Measurements from ENCODE around the gene NT5E. TPM values are rescaled to one million over a fixed set of nuclear protein-coding genes. Genes with fewer than 3 reads are reported as not detected.

The NT5E gene
- total RNA-seq, 1 donor from 2014 or later = 101 TPM

DNA sequence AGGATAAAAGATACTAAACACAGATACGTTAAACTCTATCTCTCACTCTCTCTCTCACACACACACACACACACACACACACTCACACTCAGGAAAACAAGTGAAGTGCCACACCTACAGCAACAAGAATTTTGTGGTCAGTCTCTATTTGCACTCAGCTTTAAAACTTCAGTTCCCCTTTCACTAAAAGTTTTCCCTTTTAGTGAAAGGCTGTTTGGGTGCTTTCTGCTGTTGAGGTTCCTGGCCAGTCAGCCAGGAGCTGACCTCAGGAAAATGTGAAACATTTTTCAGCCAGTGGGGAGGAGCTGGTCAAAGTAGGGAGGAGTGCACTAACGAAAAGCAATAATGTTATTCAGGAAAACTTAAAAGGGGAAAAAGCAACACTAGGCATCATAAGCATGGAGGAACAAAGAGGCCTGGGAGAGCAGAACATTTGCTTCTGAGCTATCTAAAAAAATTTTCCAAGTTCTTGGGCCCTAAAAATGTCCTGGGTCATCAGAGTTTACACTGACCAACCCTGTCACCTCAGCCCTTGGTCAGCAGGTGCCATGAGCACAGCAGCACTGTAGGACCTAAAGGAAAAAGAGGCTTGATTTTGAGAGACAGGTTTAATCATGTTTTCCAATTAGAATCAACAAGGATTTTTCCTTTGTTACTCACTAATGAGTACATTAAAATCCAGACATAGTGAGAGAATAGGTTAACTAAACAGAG, 30.7 kb upstream of the NT5E start:
- DNase-seq (ENCODE audit: low read depth) = no peak
- H3K36me3 ChIP-seq (ENCODE audit: control insufficient read depth, insufficient read depth, low read length) = no peaks in the 10 kb centered on the region
- TF ChIP-seq, protein P1, sequence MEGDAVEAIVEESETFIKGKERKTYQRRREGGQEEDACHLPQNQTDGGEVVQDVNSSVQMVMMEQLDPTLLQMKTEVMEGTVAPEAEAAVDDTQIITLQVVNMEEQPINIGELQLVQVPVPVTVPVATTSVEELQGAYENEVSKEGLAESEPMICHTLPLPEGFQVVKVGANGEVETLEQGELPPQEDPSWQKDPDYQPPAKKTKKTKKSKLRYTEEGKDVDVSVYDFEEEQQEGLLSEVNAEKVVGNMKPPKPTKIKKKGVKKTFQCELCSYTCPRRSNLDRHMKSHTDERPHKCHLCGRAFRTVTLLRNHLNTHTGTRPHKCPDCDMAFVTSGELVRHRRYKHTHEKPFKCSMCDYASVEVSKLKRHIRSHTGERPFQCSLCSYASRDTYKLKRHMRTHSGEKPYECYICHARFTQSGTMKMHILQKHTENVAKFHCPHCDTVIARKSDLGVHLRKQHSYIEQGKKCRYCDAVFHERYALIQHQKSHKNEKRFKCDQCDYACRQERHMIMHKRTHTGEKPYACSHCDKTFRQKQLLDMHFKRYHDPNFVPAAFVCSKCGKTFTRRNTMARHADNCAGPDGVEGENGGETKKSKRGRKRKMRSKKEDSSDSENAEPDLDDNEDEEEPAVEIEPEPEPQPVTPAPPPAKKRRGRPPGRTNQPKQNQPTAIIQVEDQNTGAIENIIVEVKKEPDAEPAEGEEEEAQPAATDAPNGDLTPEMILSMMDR (IDR thresholded peaks at IDR 0.05; ENCODE audit: insufficient read depth, low read length, poor library complexity, severe bottlenecking) = no peak
- no peak overlapping the region for H3K4me3 ChIP-seq (ENCODE audit: low read depth, low read length)
- H3K27me3 ChIP-seq (ENCODE audit: control insufficient read depth, insufficient read depth, low read length) = no peaks in the 10 kb centered on the region

DNA sequence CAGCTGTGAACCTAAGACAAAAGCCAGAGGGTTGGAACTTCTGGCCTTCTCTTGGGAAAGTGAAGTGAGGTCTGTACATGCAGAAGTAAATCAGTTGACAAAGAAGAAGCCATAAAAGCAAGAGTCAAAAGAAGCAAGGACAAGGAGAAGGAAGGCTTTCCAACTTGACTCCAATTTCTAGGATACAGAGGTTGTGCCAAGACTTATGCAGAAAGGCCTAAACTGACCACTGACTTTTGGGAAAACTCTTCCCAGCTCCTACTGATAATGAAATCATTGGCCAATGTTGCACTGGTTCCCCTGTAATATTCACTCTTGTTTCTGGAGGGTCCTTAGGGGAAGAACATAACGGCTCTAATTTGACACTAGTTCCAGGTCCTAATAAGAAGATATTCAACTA, 29.3 kb upstream of the NT5E start:
- TF ChIP-seq, protein P1 (IDR thresholded peaks at IDR 0.05; ENCODE audit: insufficient read depth, low read length, poor library complexity, severe bottlenecking) = no peak
- DNase-seq (ENCODE audit: low read depth) = no peak
- Histone ChIP-seq H3K27me3 (ENCODE audit: control insufficient read depth, insufficient read depth, low read length) (no peaks in the 10 kb centered on the region), H3K4me3 (ENCODE audit: low read depth, low read length) (no peak overlapping the region), H3K36me3 (ENCODE audit: control insufficient read depth, insufficient read depth, low read length) (no peaks in the 10 kb centered on the region)

DNA sequence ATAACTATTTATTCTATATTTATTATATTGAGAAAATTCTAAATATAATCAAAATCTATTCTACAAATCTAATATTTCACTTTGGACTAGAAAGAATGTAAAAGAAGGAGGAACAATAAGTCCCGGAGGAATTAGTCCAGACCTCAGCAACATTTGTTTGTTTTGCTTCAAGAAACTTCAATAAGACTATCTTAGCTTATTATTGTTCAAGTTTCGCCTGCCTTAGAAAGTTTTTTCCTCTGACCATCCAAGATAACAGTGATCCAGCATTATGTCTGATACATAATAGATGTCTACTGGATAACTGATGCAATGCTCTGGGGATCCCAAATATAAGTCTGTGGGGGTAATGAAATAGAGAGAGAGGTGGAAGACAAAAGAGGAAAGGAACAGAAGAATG, 28.7 kb upstream of the NT5E start:
- no peak for DNase-seq (ENCODE audit: low read depth)
- no peaks in the 10 kb centered on the region for H3K27me3 ChIP-seq (ENCODE audit: control insufficient read depth, insufficient read depth, low read length)
- H3K36me3 ChIP-seq (ENCODE audit: control insufficient read depth, insufficient read depth, low read length) = no peaks in the 10 kb centered on the region
- no peak overlapping the region for H3K4me3 ChIP-seq (ENCODE audit: low read depth, low read length)
- TF ChIP-seq, protein P1 (IDR thresholded peaks at IDR 0.05; ENCODE audit: insufficient read depth, low read length, poor library complexity, severe bottlenecking) = no peak

DNA sequence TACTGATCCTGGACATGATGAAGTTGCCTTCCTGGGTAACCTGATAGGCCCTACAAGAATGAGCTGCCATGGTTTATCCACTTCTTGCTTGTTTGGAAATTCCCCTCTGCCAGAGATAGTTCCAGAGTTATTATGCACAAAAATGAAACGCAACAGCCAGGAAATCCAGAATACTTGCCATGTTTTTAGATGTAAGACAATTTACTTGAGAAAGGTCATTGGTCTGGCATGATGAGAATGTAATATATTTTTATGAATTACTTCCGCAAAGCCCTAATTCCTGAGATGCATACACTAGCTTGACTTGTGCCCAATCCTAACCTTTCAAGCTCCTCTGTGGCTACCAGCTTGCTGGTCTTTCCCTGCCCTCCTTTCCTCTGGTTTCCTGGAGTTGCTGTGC, 27.9 kb upstream of the NT5E start:
- Histone ChIP-seq H3K36me3 (ENCODE audit: control insufficient read depth, insufficient read depth, low read length) (no peaks in the 10 kb centered on the region), H3K27me3 (ENCODE audit: control insufficient read depth, insufficient read depth, low read length) (no peaks in the 10 kb centered on the region), H3K4me3 (ENCODE audit: low read depth, low read length) (no peak overlapping the region)
- TF ChIP-seq, protein P1 (IDR thresholded peaks at IDR 0.05; ENCODE audit: insufficient read depth, low read length, poor library complexity, severe bottlenecking) = no peak
- no peak for DNase-seq (ENCODE audit: low read depth)

DNA sequence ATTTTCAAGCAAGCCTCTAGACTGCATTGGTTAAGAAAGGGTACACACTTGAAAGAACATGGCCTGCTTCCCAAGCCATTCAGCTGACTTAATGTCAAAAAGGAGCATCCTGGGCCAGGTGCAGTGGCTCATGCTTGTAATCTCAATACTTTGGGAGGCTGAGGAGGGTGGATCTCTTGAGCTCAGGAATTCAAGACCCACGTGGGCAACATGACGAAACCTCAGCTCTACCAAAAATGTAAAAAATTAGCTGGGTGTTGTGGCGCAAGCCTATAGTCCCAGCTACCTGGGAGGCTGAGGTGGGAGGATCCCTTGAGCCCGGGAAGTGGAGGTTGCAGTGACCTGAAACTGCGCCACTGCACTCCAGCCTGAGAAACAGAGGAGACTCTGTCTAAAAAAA, 26.9 kb upstream of the NT5E start:
- H3K4me3 ChIP-seq (ENCODE audit: low read depth, low read length) = no peak overlapping the region
- TF ChIP-seq, protein P1 (IDR thresholded peaks at IDR 0.05; ENCODE audit: insufficient read depth, low read length, poor library complexity, severe bottlenecking) = no peak
- no peak for DNase-seq (ENCODE audit: low read depth)
- H3K27me3 ChIP-seq (ENCODE audit: control insufficient read depth, insufficient read depth, low read length) = no peaks in the 10 kb centered on the region
- no peaks in the 10 kb centered on the region for H3K36me3 ChIP-seq (ENCODE audit: control insufficient read depth, insufficient read depth, low read length)

DNA sequence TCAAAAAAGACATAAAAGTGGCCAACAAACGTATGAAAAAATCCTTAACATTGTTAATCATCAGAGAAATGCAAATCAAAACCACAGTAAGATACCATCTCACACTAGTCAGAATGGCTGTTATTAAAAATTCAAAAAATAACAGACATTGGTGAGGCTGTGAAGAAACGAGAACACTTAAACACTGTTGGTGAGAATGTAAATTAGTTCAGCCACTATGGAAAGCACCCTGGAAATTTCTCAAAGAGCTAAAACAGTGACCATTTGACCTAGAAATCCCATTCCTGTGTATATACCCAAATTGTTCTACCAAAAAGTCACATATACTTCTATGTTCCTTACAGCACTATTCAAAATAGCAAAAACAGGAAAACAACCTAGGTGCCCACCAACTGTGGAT, 24.9 kb upstream of the NT5E start:
- H3K36me3 ChIP-seq (ENCODE audit: control insufficient read depth, insufficient read depth, low read length) = no peaks in the 10 kb centered on the region
- H3K4me3 ChIP-seq (ENCODE audit: low read depth, low read length) = no peak overlapping the region
- TF ChIP-seq, protein P1 (IDR thresholded peaks at IDR 0.05; ENCODE audit: insufficient read depth, low read length, poor library complexity, severe bottlenecking) = no peak

More for the DNA sequence above, 24.9 kb upstream of the NT5E start:
- H3K27me3 ChIP-seq (ENCODE audit: control insufficient read depth, insufficient read depth, low read length) = no peaks in the 10 kb centered on the region
- DNase-seq (ENCODE audit: low read depth) = no peak
